Ectodermal cell (in vitro differentiated cells): ENCODE data around the gene FNDC3A.
"Not testable (repeated sequence)": the region's sequence is repeated elsewhere in the genome, so short reads cannot be mapped to it uniquely, and the experiment has no call there.

Experiments used
- H3K27ac ChIP-seq: 2 replicates; pipeline ENCODE4 v1.7.0; 2013; ENCODE audit warnings: mild to moderate bottlenecking, low read depth, low read length; ENCODE audit not compliant: insufficient read depth, poor library complexity, severe bottlenecking
- H3K27me3 ChIP-seq: 2 replicates; pipeline ENCODE4 v1.7.0; 2013; ENCODE audit warnings: mild to moderate bottlenecking, low read length; ENCODE audit not compliant: insufficient read depth, control insufficient read depth, poor library complexity, severe bottlenecking
- H3K36me3 ChIP-seq: one replicate; pipeline ENCODE4 v1.7.0; 2013; ENCODE audit warnings: low read length; ENCODE audit not compliant: control insufficient read depth, insufficient read depth
- H3K4me1 ChIP-seq: one replicate; pipeline ENCODE4 v1.7.0; 2013; ENCODE audit warnings: low read length; ENCODE audit not compliant: control insufficient read depth, insufficient read depth
- H3K4me3 ChIP-seq: 2 replicates; pipeline ENCODE4 v1.7.0; 2013; ENCODE audit warnings: low read depth, low read length, control low read depth; ENCODE audit not compliant: insufficient read depth
- H3K9me3 ChIP-seq: 2 replicates; pipeline ENCODE4 v1.7.0; 2013; ENCODE audit warnings: mild to moderate bottlenecking, low read length, moderate library complexity; ENCODE audit not compliant: control insufficient read depth
- WGBS, 2 experiments: methylation state at CpG; one replicate each; pipeline ENCODE4 v1.1.7; 2013; ENCODE audit warnings: missing lambda C conversion rate in 2 of 2; 5-methylcytosine and 5-hydroxymethylcytosine counted together

Gene FNDC3A

DNA sequence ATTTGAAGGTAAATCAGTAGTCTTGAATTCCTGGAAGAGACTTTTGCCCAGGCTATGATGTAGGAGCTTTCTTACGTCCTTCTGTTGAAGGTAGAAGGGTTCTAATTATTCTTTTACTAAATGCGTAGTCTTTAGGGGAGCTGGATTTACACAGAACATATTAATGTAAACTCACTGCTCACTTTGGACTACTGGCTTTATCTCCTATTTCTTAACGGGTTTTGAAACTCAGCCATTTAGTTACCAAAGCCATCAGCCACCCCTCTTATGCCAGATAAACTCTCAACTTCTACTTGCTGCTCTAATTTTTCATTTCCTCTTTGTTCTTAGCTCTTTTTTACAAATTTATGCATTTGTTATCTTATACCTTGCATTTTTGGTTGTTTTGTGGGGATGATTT is 81.5 kb downstream of the FNDC3A start:
- Histone ChIP-seq H3K9me3 (no peaks in the 10 kb centered on the region), H3K4me3 (no peak overlapping the region), H3K36me3 (no peaks in the 10 kb centered on the region), H3K27me3 (no peaks in the 10 kb centered on the region), H3K4me1 (no peaks in the 10 kb centered on the region), H3K27ac (no peak overlapping the region)
- WGBS, 2 experiments, result 89 to 92% methylated on average over 3 of the region's 3 CpGs

DNA sequence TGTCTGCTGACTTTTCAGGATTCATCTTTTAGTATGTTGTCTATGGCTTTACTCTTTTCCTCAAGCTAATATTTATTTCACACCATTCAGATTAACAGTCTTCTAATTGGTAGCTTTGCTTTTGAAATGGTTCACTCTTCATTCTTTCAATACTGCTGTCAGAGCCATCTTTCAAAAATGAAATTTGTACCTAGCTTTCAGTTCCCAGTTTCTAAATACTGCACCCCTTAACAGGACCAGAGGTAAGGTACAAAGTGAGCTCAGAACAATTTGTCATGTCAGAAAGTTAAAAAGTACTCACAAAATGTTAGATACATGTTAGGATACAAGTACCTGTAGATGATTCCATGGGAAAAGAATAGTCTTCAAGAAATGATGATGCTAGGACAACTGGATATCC is 83.0 kb downstream of the FNDC3A start:
- no peak overlapping the region for H3K4me3 ChIP-seq
- H3K27me3 ChIP-seq, result no peaks in the 10 kb centered on the region
- H3K4me1 ChIP-seq, result no peaks in the 10 kb centered on the region
- H3K36me3 ChIP-seq, result no peaks in the 10 kb centered on the region
- no peaks in the 10 kb centered on the region for H3K9me3 ChIP-seq
- no peak overlapping the region for H3K27ac ChIP-seq

DNA sequence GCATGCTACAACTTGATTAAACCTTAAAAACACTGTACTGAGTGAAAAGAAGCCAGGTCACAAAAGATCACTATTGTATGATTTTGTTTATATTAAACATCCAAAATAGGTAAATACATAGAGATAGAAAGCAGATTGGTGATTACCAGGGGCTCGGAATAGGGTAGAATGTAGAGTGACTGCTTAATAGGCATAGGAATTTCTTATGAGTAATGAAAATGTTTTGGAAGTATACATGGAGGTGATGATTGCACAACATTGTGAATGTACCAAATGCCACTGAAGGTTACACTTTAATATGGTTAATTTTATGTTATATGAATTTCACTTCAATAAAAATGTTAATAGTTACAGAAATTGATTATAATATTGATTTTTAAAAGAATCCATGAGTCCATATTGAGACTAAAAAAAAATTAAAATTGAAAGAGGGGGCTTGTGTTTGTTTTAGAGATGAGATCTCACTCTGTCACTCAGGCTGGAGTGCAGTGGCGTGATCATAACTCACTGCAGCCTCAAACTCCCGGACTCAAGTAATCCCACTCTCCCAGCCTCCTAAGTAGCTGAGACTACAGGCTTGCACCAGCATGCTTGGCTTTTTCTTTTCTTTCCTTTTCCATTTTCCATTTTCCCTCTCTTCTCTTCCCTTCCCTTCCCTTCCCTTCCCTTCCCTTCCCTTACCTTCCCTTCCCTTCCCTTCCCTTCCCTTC is 85.1 kb downstream of the FNDC3A start:
- 93 to 97% methylated on average over 3 of the region's 3 CpGs for WGBS, 2 experiments
- Histone ChIP-seq H3K27ac (no peak overlapping the region), H3K36me3 (no peaks in the 10 kb centered on the region), H3K27me3 (no peaks in the 10 kb centered on the region), H3K9me3 (no peaks in the 10 kb centered on the region), H3K4me3 (no peak overlapping the region), H3K4me1 (no peaks in the 10 kb centered on the region)

DNA sequence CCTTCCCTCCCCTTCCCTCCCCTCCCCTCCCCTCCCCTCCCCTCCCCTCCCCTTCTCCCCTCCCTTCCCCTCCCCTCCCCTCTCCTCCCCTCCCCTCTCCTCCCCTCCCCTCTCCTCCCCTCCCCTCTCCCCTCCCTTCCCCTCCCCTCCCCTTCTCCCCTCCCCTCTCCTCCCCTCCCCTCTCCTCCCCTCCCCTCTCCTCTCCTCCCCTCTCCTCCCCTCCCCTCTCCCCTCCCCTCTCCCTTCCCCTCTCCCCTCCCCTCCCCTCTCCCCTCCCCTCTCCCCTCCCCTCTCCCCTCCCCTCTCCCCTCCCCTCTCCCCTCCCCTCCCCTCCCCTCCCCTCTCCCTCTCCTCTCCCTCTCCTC is 85.7 kb downstream of the FNDC3A start:
- not testable (repeated sequence) for H3K4me1 ChIP-seq, H3K36me3 ChIP-seq

DNA sequence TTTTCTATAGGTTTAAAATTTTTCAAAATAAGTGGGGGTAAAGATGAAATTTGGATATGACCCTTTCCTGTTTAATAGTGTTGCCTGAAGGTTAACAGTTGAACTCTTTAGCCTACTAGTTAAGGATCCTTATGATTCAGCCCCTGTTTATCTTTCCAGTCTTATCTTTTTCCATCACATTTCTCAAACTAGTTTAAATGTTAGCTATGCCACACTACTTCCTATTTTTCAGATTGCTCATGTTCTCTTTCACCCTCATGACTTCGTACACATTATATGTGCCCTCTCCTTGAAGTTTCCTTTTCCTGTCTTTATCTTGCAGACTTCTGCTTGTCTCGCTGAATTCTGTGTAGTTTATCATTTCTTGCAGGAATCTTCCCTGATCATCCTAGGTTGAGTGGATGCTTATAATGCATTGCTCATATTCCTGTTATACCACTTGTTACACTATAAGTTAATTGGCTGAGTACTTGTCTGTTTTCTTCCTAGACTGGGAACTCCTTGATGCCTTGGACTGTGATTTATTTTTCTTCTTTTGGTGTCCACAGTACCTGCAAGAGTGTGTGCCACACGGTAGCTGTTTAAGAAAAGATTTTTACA is 86.7 kb downstream of the FNDC3A start:
- no peaks in the 10 kb centered on the region for H3K9me3 ChIP-seq
- H3K36me3 ChIP-seq, result no peaks in the 10 kb centered on the region
- H3K27me3 ChIP-seq, result no peaks in the 10 kb centered on the region
- no peak overlapping the region for H3K4me3 ChIP-seq
- no peak overlapping the region for H3K27ac ChIP-seq
- no peaks in the 10 kb centered on the region for H3K4me1 ChIP-seq
- WGBS, 2 experiments, result 85 to 100% methylated on average over 1 to 2 of the region's 3 CpGs

More for the DNA sequence above, 85.7 kb downstream of the FNDC3A start:
- not testable (repeated sequence) for H3K27me3 ChIP-seq, H3K9me3 ChIP-seq, H3K4me3 ChIP-seq, H3K27ac ChIP-seq

DNA sequence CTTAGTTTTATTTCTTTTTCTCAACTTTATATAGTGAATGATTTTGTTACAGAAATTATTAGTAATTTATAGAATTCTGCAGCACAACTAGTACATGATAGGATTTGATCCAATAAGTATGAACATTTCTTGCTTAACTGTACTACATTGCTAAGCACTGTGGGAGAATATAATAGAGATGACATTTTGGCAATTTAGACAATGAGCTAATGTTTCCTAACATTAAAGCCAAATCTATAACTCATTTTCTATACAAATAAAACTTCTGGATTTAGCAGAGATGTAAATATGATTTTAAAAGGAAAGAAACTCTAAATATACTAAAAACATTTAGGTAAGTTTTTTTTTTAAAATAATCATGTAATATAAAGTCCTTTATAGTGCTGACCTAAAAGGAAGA is 87.3 kb downstream of the FNDC3A start:
- no peaks in the 10 kb centered on the region for H3K4me1 ChIP-seq
- no peaks in the 10 kb centered on the region for H3K9me3 ChIP-seq
- no peak overlapping the region for H3K4me3 ChIP-seq
- H3K27me3 ChIP-seq, result no peaks in the 10 kb centered on the region
- no peak overlapping the region for H3K27ac ChIP-seq
- H3K36me3 ChIP-seq, result no peaks in the 10 kb centered on the region

DNA sequence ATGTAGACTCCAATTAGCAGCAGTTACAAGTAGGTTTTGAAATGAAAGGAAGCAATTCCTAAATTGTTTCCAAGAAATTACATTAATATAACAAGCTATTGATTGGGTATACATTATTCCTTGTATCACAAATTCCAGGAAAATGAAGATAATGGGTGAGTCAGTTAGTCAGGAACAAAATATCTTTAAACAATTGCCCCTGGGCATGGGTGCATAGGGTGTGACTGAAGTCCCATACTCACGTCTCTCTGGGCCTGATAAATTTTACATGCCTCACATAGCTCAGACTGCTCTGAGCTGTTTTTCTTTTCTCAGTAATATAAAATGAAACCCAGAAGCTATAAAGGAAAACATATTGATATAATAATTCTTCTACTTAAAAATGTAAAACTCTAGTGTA is 87.8 kb downstream of the FNDC3A start:
- no peaks in the 10 kb centered on the region for H3K9me3 ChIP-seq
- no peaks in the 10 kb centered on the region for H3K27me3 ChIP-seq
- no peak overlapping the region for H3K4me3 ChIP-seq
- WGBS, 2 experiments, result 83 to 94% methylated on average over 1 of the region's 1 CpG
- H3K4me1 ChIP-seq, result no peaks in the 10 kb centered on the region
- no peaks in the 10 kb centered on the region for H3K36me3 ChIP-seq
- no peak overlapping the region for H3K27ac ChIP-seq

DNA sequence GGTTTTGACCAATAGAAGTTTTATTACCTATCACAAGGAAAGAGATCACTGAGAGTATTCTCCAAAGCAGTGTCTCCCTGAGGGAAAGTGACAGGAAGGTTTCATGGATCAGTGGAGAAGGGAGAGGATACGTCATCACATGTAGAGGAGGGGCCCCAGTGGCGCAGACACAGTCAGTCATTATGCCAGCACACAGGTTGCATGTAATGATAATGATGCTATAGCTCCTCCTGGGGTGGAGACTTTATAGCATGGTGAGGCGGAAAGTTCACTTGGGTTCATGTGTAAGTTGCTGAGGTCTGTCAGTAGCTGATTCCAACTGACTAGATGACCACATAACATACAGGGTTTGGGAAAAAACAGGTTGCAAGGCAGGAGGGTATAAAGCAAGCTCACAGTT is 88.8 kb downstream of the FNDC3A start:
- H3K36me3 ChIP-seq, result no peaks in the 10 kb centered on the region
- no peaks in the 10 kb centered on the region for H3K4me1 ChIP-seq
- no peak overlapping the region for H3K27ac ChIP-seq
- H3K9me3 ChIP-seq, result no peaks in the 10 kb centered on the region
- no peaks in the 10 kb centered on the region for H3K27me3 ChIP-seq
- WGBS, 2 experiments, result 95 to 98% methylated on average over 3 of the region's 3 CpGs
- no peak overlapping the region for H3K4me3 ChIP-seq

DNA sequence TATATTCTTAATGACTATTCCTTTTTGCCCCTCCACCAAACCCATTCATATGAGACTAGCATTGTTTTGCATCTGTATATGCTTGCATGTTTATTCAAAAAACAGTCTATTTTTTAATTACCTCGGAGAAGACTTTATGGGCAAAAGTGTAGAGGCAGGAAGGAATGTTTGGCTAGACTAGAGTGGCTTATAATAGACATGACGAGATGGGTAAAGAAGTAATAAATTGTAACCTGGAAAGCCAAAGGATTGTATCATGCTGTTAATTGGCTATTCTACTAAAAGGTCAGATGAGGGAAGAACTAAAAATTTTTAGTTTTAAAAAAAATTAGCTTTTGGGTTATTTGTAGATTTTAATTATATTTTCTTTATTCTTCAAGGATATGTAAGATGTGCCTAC is 91.1 kb downstream of the FNDC3A start:
- WGBS, 2 experiments, result 94 to 95% methylated on average over 2 of the region's 2 CpGs
- no peaks in the 10 kb centered on the region for H3K36me3 ChIP-seq
- no peak overlapping the region for H3K4me3 ChIP-seq
- H3K27ac ChIP-seq, result no peak overlapping the region
- H3K27me3 ChIP-seq, result no peaks in the 10 kb centered on the region
- H3K4me1 ChIP-seq, result no peaks in the 10 kb centered on the region
- H3K9me3 ChIP-seq, result no peaks in the 10 kb centered on the region

DNA sequence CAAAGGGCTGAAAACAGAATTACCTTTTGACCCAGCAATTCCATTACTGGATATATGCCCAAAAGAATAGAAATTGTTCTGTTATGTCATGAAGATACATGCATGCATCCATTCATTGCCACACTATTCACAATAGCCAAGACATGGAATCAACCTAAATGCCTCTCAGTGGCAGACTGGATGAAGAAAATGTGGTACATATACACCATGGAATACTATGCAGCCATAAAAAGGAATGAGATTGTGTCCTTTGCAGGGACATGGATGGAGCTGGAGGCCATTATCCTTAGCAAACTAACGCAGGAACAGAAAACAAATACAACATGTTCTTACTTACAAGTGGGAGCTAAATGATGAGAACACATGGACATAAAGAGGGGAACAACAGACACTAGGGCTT is 92.8 kb downstream of the FNDC3A start:
- H3K4me3 ChIP-seq, H3K36me3 ChIP-seq, H3K27ac ChIP-seq, H3K4me1 ChIP-seq, H3K9me3 ChIP-seq, H3K27me3 ChIP-seq: not testable (repeated sequence)
- WGBS, 2 experiments, result 100% methylated on average over 1 of the region's 1 CpG; no CpG with 5 or more reads in 1 of the 2 experiments

DNA sequence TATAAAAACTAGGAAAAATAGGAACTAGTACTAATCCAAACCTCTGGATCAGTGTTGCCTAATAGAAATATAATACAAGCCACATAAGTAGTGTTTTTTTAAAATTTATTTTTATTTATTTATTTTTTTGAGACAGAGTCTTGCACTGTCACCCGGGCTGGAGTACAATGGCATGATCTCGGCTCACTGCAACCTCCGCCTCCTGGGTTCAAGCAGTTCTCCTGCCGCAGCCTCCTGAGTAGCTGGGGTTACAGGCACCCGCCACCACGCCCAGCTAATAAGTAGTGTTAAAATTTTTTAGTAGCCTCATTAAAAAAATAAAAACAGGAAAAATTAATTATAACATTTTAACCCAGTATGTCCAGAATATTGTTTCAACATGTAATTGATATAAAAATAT is 94.3 kb downstream of the FNDC3A start:
- not testable (repeated sequence) for H3K9me3 ChIP-seq, H3K27ac ChIP-seq, H3K4me1 ChIP-seq, H3K4me3 ChIP-seq, H3K36me3 ChIP-seq, H3K27me3 ChIP-seq
- WGBS, 2 experiments, result 88 to 91% methylated on average over 4 of the region's 6 CpGs
